ENCODE measurements around the gene RAN.
"Not testable (repeated sequence)": the region's sequence is repeated elsewhere in the genome, so short reads cannot be mapped to it uniquely, and the experiment has no call there.

RAN gene

GRCh38 chr12:130879212-130879686 lies 7.4 kb downstream of the RAN start:
- no peak for DNase-seq

- DNase-seq, result no peak
Observed at GRCh38 chr12:130879781-130880389, 8.0 kb downstream of the RAN start.

GRCh38 chr12:130880411-130880885 lies 8.6 kb downstream of the RAN start:
- DNase-seq, result no peak

GRCh38 chr12:130881046-130881445 lies 9.2 kb downstream of the RAN start:
- no peak for DNase-seq

GRCh38 chr12:130881548-130881947 lies 9.7 kb downstream of the RAN start:
- no peak for DNase-seq

DNA sequence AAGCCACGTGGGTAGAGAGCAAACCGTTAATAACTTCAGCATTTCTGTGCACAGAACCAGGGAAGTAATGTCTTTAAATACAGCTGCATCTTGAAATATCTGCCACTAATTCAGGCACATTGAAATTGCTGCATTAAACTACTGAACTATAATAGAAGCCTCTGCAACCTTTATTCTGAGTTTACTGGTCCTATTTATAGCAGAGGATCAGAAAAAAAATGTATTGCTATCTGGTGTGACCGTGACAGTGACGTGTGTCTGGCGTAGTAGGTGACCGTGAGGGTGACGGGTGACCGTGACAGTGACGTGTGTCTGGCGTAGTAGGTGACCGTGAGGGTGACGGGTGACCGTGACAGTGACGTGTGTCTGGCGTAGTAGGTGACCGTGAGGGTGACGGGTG lies 15.3 kb downstream of the RAN start:
- not testable (repeated sequence) for DNase-seq

DNA sequence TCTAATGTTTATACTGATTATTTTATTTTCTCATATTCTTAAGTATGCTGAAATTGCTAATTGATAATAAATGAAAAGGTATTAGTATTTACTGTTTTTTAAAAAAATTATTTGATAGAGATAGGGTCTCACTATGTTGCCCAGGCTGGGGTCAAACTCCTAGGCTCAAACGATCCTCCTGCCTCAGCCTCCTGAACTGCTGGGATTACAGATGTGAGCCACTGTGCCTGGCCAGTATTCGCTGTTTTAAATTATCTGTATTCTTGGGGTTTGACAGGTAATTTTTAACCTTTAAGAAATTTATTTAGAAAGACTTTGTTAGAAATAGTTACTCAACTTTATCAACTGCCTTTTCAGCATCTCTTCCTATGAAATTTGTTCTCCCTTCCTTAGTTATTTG lies 32.2 kb downstream of the RAN start:
- DNase-seq, result no peak

- DNase-seq, result not testable (repeated sequence)
Observed at GRCh38 chr12:130904936-130905455, 33.1 kb downstream of the RAN start.

- DNase-seq, result no peak
Observed at GRCh38 chr12:130909111-130909510, 37.2 kb downstream of the RAN start.

DNA sequence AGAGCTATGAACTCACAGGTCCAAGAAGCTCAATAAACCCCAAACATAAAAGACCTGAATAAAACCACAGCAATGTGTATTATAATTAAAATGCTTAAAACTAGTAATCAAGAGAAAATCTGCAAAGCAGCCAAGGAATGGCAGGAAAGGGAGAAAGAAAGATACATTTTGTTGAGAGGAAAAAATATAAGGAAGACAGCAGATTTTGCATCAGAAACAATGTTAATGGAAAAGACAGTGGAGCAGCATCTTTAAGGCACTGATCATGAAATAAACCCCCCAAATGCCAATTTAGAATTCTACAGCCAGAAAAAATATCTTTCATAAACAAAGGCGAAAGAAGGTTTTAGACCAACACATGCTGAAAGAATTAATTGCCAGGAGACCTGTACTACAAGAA lies 39.3 kb downstream of the RAN start:
- no peak for DNase-seq

- DNase-seq, result no peak
Observed at GRCh38 chr12:130911933-130912332, 40.1 kb downstream of the RAN start.

- DNase-seq, result peak; percentile 81
Observed at GRCh38 chr12:130916241-130916911, 44.5 kb downstream of the RAN start.

DNA sequence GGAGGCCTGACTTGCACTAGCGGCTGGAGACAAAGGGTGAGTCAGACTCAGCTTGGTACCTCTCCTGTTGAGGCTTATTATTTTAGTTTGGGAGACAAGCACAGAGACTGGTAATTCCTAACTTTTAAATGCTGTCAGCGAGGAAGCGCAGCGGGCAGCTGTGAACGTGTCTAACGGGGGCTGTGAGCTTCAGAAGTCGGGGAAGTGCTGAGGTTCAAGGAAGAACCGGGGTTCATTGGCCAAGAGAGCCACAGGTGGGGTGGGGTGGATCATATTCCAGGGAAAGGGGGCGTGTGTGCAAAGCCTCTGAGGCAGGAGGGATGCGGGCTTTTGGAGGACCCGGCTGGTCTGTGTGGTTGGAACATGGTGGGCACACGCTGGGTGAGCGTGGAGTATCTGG lies 45.7 kb downstream of the RAN start:
- no peak for DNase-seq

- DNase-seq, result no peak
Observed at GRCh38 chr12:130919086-130919485, 47.2 kb downstream of the RAN start.

GRCh38 chr12:130920119-130920703 lies 48.3 kb downstream of the RAN start:
- no peak for DNase-seq

GRCh38 chr12:130920723-130921381 lies 49.0 kb downstream of the RAN start:
- DNase-seq, result no peak

DNA sequence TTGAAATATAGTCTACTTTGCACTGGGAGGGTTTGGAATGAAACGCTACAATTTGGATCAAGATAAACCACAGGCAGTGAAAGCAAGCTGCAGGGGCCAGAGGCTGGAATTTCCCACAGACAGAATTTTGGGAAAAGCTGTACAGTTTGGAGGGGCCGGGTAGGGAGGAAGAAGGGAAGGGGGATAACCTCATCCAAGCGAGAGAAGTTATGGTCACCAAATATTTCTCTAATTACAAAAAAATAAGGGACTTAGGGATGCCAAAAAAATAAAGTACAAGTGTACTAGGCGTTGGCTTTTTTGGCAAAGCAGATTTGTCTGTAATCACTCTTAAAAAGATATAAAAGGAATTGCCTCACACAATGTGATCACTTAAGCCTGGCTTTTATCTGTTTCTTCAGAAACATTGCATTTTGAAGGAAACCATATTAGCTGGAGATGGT lies 50.7 kb downstream of the RAN start:
- DNase-seq, result no peak

DNA sequence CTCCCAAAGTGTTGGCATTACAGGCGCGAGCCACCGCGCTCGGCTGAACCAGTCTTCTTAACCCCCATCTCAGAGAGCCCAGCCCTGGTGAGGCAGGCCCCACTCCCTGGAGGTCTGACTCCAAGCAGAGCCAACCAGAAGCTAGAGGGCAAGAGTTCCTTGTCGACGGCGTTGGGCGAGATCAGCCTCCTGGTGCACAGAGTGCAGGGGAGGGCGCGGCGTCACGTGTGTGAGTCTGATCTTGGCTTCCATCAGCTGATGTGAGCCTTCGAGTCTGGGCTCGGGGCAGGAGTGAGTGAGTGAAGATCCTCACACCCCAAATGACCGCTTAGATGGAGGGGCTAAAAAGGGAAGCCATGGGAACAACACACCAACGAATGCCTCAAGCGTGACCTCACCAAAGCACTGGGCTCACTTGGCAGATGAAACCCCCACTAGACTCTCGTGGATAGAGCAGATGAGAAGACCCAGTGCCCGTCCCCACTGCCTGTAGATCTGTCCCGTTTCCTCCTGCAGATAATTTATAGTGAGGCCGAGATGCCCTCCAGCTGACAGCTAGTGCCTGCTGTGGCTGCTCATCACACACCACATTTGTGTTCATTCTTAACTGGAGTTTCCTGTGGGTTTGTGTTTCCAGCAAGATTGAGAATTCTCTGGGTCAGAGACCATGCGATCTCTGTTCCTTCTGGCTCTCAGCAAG lies 53.2 kb downstream of the RAN start:
- DNase-seq, result no peak

- no peak for DNase-seq
Observed at GRCh38 chr12:130925666-130926015, 53.8 kb downstream of the RAN start.
